ENCODE results near the gene JUND. TPM values are rescaled to one million over a fixed set of nuclear protein-coding genes. Genes with fewer than 3 reads are reported as not detected.

Gene JUND
- total RNA-seq, 6 donors from 2014 or later = 281 to 1,101 (median 639) TPM

GRCh38 chr19:18229915-18230314 is 51.5 kb downstream of the JUND start:
- H3K27ac ChIP-seq = no peak overlapping the region
- no peak for ATAC-seq (ENCODE audit: low FRiP score in 2 of 2)
- H3K36me3 ChIP-seq = no peaks in the 10 kb centered on the region
- DNase-seq = no peak
- peaks cover 0 to 8% (median 5%) of the 10 kb centered on the region in 4 donors for H3K9me3 ChIP-seq
- TF ChIP-seq EP300 (IDR thresholded peaks at IDR 0.05) (no peak), POLR2AphosphoS5 (IDR thresholded peaks at IDR 0.05) (no peak), CTCF (IDR thresholded peaks at IDR 0.05) (no peak), POLR2A (IDR thresholded peaks at IDR 0.05) (no peak)
- H3K27me3 ChIP-seq = peaks cover 3 to 23% (median 9%) of the 10 kb centered on the region in 4 donors
- H3K4me3 ChIP-seq = no peak overlapping the region
- 78 to 84% methylated on average over 3 to 4 of the region's 4 CpGs for WGBS, 2 donors
- H3K4me1 ChIP-seq = peaks cover 13 to 34% (median 22%) of the 10 kb centered on the region in 4 donors

Small RNA genes lying within 50 kb of the gene (small RNA-seq; reads per million reads assigned to genes)
- gene MIR3188 = 0.11 to 0.68 (median 0.34) reads per million in 4 donors
- gene RPL39P38 = 0 reads per million in 4 donors

Other genes with a start within 250 kb of the JUND start
- gene IL12RB1, start 194.7 kb downstream of the JUND start, total RNA-seq = 10 to 100 TPM in 1 of 6 donors, 1 to 10 TPM in 5; 2.6 to 13.2 (median 8.6) TPM
- gene MAST3, start 183.8 kb downstream of the JUND start, total RNA-seq = 10 to 100 TPM in 4 of 6 donors, 1 to 10 TPM in 2; 9.3 to 67.1 (median 27.5) TPM
- gene PIK3R2, start 128.5 kb downstream of the JUND start, total RNA-seq = 10 to 100 TPM; 11.0 to 65.1 (median 30.3) TPM
- 100 to 1,000 TPM; 228 to 764 (median 476) TPM for gene IFI30, start 107.8 kb downstream of the JUND start, total RNA-seq
- 10 to 100 TPM; 10.7 to 18.8 (median 13.3) TPM for gene MPV17L2, start 88.4 kb downstream of the JUND start, total RNA-seq
- gene RAB3A, start 77.6 kb downstream of the JUND start, total RNA-seq = 1 to 10 TPM in 5 of 6 donors, under 1 TPM in 1; 0.46 to 5.0 (median 3.4) TPM
- 100 to 1,000 TPM in 1 of 6 donors, 10 to 100 TPM in 4, 1 to 10 TPM in 1; 6.4 to 479 (median 21.0) TPM for gene PDE4C, start 55.2 kb downstream of the JUND start, total RNA-seq
- 10 to 100 TPM in 3 of 6 donors, 1 to 10 TPM in 3; 6.3 to 58.7 (median 11.7) TPM for gene IQCN, start 7.2 kb downstream of the JUND start, total RNA-seq
- 100 to 1,000 TPM in 4 of 6 donors, 10 to 100 TPM in 2; 39.8 to 147 (median 107) TPM for gene LSM4, start 41.5 kb upstream of the JUND start, total RNA-seq
- 10 to 100 TPM; 15.5 to 42.8 (median 28.1) TPM for gene PGPEP1, start 59.0 kb upstream of the JUND start, total RNA-seq
- gene GDF15, start 104.5 kb upstream of the JUND start, total RNA-seq = 100 to 1,000 TPM in 2 of 6 donors, 10 to 100 TPM in 4; 42.5 to 126 (median 68.7) TPM
- 10 to 100 TPM in 4 of 6 donors, 1 to 10 TPM in 2; 4.0 to 49.4 (median 24.0) TPM for gene LRRC25, start 116.0 kb upstream of the JUND start, total RNA-seq
- gene SSBP4, start 137.8 kb upstream of the JUND start, total RNA-seq = 100 to 1,000 TPM in 1 of 6 donors, 10 to 100 TPM in 5; 52.0 to 157 (median 84.1) TPM
- gene ISYNA1, start 156.5 kb upstream of the JUND start, total RNA-seq = 10 to 100 TPM; 14.5 to 55.5 (median 20.0) TPM
- gene ELL, start 240.4 kb upstream of the JUND start, total RNA-seq = 10 to 100 TPM; 19.8 to 66.0 (median 22.4) TPM